Osteocyte (in vitro differentiated cells): Measurements from ENCODE around the gene CTSD. TPM values are rescaled to one million over a fixed set of nuclear protein-coding genes. Genes with fewer than 3 reads are reported as not detected.

Experiments
- DNase-seq: peaks from one replicate; pipeline ENCODE4 v3.0.0; 2021; ENCODE audit warnings: mixed read lengths; ENCODE audit not compliant: unreplicated experiment; ENCODE audit errors: extremely low spot score
- H3K27ac Mint-ChIP-seq: one replicate; pipeline ENCODE4 v1.8.0; 2021; ENCODE audit warnings: mild to moderate bottlenecking, mixed read lengths; ENCODE audit not compliant: unreplicated experiment
- H3K27me3 Mint-ChIP-seq: one replicate; pipeline ENCODE4 v1.8.0; 2021; ENCODE audit warnings: mixed read lengths; ENCODE audit not compliant: unreplicated experiment
- H3K36me3 Mint-ChIP-seq: one replicate; pipeline ENCODE4 v1.8.0; 2021; ENCODE audit warnings: mixed read lengths; ENCODE audit not compliant: unreplicated experiment
- H3K4me1 Mint-ChIP-seq: one replicate; pipeline ENCODE4 v1.8.0; 2021; ENCODE audit warnings: mixed read lengths; ENCODE audit not compliant: unreplicated experiment
- H3K4me3 Mint-ChIP-seq: one replicate; pipeline ENCODE4 v1.8.0; 2021; ENCODE audit warnings: mild to moderate bottlenecking, moderate library complexity, mixed read lengths; ENCODE audit not compliant: unreplicated experiment
- H3K9me3 Mint-ChIP-seq: one replicate; pipeline ENCODE4 v1.8.0; 2021; ENCODE audit warnings: mixed read lengths; ENCODE audit not compliant: unreplicated experiment
- total RNA-seq: library from RNA; stranded (reverse); gene quantifications from 2 replicates; pipeline ENCODE4 v1.2.1, GENCODE V29; 2021
- TF ChIP-seq, protein P1 (sequence below): fragments of 200-600 bp; sonication (generic); IDR thresholded peaks from 2 replicates; pipeline ENCODE4 v1.5.0; 2021; ENCODE audit warnings: antibody characterized with exemption, mild to moderate bottlenecking, moderate library complexity

CTSD gene
- total RNA-seq, 1 donor from 2014 or later: 2,062 TPM

DNA sequence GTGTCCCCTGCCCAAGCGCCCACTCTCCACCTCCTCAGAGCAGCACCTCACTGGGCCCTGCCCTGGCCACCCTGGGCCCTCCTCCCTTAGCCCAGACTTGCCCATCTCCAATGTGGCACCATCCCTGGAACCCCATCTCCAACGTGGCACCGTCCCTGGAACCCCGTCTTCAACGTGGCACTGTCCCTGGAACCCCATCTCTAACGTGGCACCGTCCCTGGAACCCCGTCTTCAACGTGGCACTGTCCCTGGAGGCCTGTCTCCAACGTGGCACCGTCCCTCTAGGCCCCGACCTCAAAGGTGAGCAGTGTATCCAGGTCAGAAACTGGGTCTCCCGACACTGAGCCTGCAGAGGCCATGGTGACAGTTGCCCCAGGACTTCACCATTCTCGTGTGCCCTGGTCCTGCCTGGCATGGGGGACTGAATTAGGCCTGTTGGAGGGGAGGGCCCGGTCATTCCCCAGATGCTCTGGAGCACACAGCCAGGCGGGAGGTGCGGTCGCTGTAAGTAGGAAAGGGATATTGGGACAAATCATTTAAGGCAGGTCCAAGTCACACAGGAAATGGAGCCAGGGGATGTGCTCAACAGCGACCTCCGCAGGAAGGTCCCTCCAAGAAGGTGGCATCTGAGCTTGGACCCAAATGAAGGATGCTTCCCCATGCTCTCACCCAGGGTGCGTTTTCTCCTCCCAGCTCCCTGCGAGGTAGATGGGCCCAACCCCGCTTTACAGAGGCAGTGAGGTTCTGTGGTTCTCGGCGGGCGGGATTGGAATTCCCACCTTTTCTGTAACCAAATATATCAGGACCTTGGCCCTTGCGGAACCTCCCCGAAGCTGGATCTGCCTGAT lies 2.4 kb upstream of the CTSD start:
- Mint-ChIP-seq H3K9me3 (no peaks in the 10 kb centered on the region), H3K27me3 (no peaks in the 10 kb centered on the region), H3K4me1 (peaks cover 46% of the 10 kb centered on the region), H3K4me3 (no peak overlapping the region), H3K27ac (no peak overlapping the region), H3K36me3 (peaks cover 7% of the 10 kb centered on the region)
- no peak for DNase-seq
- TF ChIP-seq, protein P1, sequence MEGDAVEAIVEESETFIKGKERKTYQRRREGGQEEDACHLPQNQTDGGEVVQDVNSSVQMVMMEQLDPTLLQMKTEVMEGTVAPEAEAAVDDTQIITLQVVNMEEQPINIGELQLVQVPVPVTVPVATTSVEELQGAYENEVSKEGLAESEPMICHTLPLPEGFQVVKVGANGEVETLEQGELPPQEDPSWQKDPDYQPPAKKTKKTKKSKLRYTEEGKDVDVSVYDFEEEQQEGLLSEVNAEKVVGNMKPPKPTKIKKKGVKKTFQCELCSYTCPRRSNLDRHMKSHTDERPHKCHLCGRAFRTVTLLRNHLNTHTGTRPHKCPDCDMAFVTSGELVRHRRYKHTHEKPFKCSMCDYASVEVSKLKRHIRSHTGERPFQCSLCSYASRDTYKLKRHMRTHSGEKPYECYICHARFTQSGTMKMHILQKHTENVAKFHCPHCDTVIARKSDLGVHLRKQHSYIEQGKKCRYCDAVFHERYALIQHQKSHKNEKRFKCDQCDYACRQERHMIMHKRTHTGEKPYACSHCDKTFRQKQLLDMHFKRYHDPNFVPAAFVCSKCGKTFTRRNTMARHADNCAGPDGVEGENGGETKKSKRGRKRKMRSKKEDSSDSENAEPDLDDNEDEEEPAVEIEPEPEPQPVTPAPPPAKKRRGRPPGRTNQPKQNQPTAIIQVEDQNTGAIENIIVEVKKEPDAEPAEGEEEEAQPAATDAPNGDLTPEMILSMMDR: no peak

DNA sequence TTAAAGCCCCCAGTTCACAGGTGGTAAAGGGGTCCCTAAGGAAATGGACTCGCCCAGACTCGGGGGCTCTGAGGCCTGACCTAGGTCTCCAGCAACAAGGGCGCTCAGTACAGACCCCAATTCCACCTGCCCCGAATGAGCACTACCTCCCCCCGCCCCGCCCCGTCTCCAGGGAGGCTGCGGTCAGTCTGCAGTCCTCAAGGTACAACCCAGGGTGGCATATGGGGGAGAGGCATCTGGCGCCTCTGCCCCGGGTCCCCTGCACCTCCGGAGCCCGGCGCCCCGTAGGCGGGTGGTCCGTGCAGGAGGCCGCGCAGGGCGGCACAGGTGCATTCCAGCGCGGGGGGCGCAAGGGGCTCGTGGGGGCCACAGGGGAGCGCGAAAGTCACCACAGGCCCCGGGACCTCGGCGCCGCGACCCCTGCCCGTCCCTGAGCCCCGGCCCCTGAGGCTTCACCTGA lies 361 bp downstream of the CTSD start:
- H3K27me3 Mint-ChIP-seq: no peaks in the 10 kb centered on the region
- no peak for DNase-seq
- peak overlapping the region; percentile 74 for H3K4me3 Mint-ChIP-seq
- H3K36me3 Mint-ChIP-seq: peaks cover 12% of the 10 kb centered on the region
- peaks cover 44% of the 10 kb centered on the region for H3K4me1 Mint-ChIP-seq
- no peaks in the 10 kb centered on the region for H3K9me3 Mint-ChIP-seq
- H3K27ac Mint-ChIP-seq: no peak overlapping the region
- TF ChIP-seq, protein P1: no peak

DNA sequence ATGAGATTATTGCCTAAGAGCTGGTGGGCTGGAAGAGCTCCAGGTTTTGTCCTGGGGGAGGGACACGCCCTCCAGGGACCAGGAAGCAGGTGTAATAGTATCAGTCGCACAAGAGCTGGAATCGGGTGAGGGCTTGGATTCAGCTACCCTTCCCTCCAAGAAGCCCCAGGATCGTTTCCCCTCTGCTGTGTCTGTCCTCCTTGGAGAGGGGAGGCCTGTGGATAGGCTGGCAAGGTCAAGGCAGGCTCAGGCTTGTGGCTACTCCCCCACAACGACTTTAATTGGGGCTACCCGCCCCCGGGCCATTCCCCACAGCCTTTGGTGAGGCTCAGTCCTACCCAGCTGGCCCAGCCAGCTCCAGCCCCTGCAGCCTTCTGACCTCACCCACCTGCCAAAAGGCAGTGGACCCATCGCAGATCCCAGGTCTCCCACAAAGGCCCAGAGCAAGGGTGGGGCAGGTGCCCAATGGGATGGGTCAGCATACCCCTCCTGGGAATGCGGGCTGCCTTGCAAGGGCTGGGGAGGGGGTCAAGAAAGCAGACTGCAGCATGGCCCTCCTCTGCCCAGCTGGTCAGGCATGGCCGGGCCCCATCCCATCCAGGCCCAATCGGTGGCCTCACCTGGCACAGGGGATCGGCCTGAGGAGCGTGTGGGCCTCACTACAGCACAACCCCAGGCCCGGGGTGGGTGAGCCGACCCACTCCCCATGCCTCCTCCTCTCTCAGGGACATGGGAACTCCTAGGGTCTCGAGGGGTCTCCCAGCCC lies 1.0 kb downstream of the CTSD start:
- DNase-seq: no peak
- no peaks in the 10 kb centered on the region for H3K9me3 Mint-ChIP-seq
- TF ChIP-seq, protein P1: no peak
- H3K4me1 Mint-ChIP-seq: peaks cover 46% of the 10 kb centered on the region
- H3K27ac Mint-ChIP-seq: peak overlapping the region; percentile 69
- peak overlapping the region; percentile 74 for H3K4me3 Mint-ChIP-seq
- H3K36me3 Mint-ChIP-seq: peaks cover 14% of the 10 kb centered on the region
- H3K27me3 Mint-ChIP-seq: no peaks in the 10 kb centered on the region

DNA sequence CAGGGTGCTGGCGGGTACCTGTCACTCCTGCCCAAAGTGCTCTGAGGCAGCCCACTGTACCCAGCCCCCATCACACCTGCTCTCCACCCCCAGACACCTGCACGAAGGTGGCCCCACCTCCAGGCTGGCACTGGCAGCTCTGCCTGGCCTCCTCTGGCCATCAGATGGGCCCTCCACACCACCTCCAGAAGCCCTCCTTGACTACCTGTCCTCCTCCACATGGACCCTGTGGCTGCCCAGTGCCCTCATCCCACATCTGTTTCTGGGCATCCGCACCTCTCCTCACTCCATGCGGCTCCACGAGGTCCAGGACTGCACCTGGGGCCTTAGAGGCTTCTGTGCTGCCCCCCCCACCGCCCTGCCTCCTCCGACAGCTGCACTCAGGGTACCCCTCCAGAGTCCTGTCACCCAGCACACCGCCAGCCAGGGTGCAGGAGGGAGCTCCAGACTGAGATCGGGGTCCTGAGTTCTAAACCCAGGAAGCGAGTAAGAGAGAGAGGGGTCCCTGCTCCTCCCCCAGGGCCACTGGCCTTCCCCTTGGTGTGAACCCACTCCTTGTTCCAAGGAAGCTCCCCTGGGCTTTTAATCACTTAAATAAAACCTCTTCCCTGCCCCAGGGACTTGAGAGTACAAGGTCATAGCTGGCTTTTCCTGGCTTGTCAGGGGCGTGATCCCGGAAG lies 1.7 kb downstream of the CTSD start:
- TF ChIP-seq, protein P1: no peak
- DNase-seq: no peak
- H3K4me1 Mint-ChIP-seq: peaks cover 53% of the 10 kb centered on the region
- H3K27ac Mint-ChIP-seq: peak overlapping the region; percentile 69
- peak overlapping the region; percentile 74 for H3K4me3 Mint-ChIP-seq
- H3K36me3 Mint-ChIP-seq: peaks cover 20% of the 10 kb centered on the region
- H3K27me3 Mint-ChIP-seq: no peaks in the 10 kb centered on the region
- no peaks in the 10 kb centered on the region for H3K9me3 Mint-ChIP-seq
